Neural cell (in vitro differentiated cells): ENCODE results near the gene IGSF23. TPM values are rescaled to one million over a fixed set of nuclear protein-coding genes. Genes with fewer than 3 reads are reported as not detected.

ENCODE experiments used
- H2AFZ ChIP-seq: fragments of 200-600, 300-800 bp; sonication (generic), shearing (Covaris generic); 2 replicates; pipeline ENCODE4 v1.6.0; 2014; ENCODE audit warnings: low read depth, mild to moderate bottlenecking, antibody characterized with exemption, low read length, moderate library complexity
- H3F3A ChIP-seq: fragments of 200-600 bp; shearing (Covaris generic); 2 replicates; pipeline ENCODE4 v1.6.1; 2016; ENCODE audit warnings: mild to moderate bottlenecking, moderate library complexity, mixed read lengths, antibody characterized with exemption, low read length; ENCODE audit not compliant: insufficient read depth, poor library complexity, severe bottlenecking
- H3K27ac ChIP-seq: fragments of 200-600, 300-800 bp; sonication (generic), shearing (Covaris generic); 2 replicates; pipeline ENCODE4 v1.5.1; 2014; ENCODE audit warnings: mild to moderate bottlenecking, low read length, moderate library complexity
- H3K27me3 ChIP-seq: fragments of 300-800, 200-600 bp; sonication (generic), shearing (Covaris generic); 2 replicates; pipeline ENCODE4 v1.6.0; 2014; ENCODE audit warnings: mild to moderate bottlenecking, low read depth, low read length, moderate library complexity; ENCODE audit not compliant: insufficient read depth
- H3K36me3 ChIP-seq: fragments of 300-800, 200-600 bp; sonication (generic), shearing (Covaris generic); 2 replicates; pipeline ENCODE4 v1.5.1; 2014; ENCODE audit warnings: mild to moderate bottlenecking, antibody characterized with exemption, low read length, moderate library complexity; ENCODE audit not compliant: insufficient read depth
- H3K4me2 ChIP-seq: fragments of 300-800, 200-600 bp; sonication (generic), shearing (Covaris generic); 2 replicates; pipeline ENCODE4 v1.6.0; 2014; ENCODE audit warnings: mild to moderate bottlenecking, low read length
- H3K4me3 ChIP-seq: fragments of 300-800, 200-600 bp; sonication (generic), shearing (Covaris generic); 2 replicates; pipeline ENCODE4 v1.5.1; 2014; ENCODE audit warnings: mild to moderate bottlenecking, low read length, moderate library complexity
- H3K79me2 ChIP-seq: fragments of 200-600 bp; shearing (Covaris generic); replicated peaks from 2 replicates; pipeline ENCODE4 v1.6.0; 2014; ENCODE audit warnings: mild to moderate bottlenecking, low read length, moderate library complexity; ENCODE audit not compliant: insufficient read depth
- H3K9ac ChIP-seq: fragments of 300-800, 200-600 bp; sonication (generic), shearing (Covaris generic); 2 replicates; pipeline ENCODE4 v1.6.1; 2016; ENCODE audit warnings: mild to moderate bottlenecking, low read length, mixed read lengths
- H3K9me2 ChIP-seq: fragments of 200-600 bp; shearing (Covaris generic); 2 replicates; pipeline ENCODE4 v1.6.1; 2016; ENCODE audit warnings: mild to moderate bottlenecking, low read length, mixed read lengths; ENCODE audit not compliant: insufficient read depth
- H3K9me3 ChIP-seq: fragments of 200-600, 300-800 bp; sonication (generic), shearing (Covaris generic); 2 replicates; pipeline ENCODE4 v1.6.1; 2016; ENCODE audit warnings: mild to moderate bottlenecking, mixed run types, low read length, moderate library complexity, mixed read lengths
- H4K20me1 ChIP-seq: fragments of 200-600 bp; shearing (Covaris generic); 2 replicates; pipeline ENCODE4 v1.6.1; 2016; ENCODE audit warnings: mild to moderate bottlenecking, mixed run types; ENCODE audit not compliant: insufficient read depth
- CTCF ChIP-seq: fragments of 450-650 bp; IDR thresholded peaks from 2 replicates; pipeline ENCODE4 v1.5.1; 2014; ENCODE audit warnings: antibody characterized with exemption, mild to moderate bottlenecking, moderate library complexity; ENCODE audit not compliant: poor library complexity, severe bottlenecking
- EP300 ChIP-seq: fragments of 450-650 bp; conservative IDR thresholded peaks from 2 replicates; pipeline ENCODE4 v1.6.1; 2014; ENCODE audit warnings: antibody characterized with exemption, mild to moderate bottlenecking, moderate library complexity; ENCODE audit not compliant: poor library complexity, severe bottlenecking
- EZH2 ChIP-seq: fragments of 200-600, 300-800 bp; shearing (Covaris generic), sonication (generic); IDR thresholded peaks from 2 replicates; pipeline ENCODE4 v1.6.1; 2014; ENCODE audit warnings: antibody characterized with exemption, low read length, borderline replicate concordance, mild to moderate bottlenecking; ENCODE audit not compliant: insufficient read depth, poor library complexity, severe bottlenecking
- MXI1 ChIP-seq: fragments of 450-650 bp; conservative IDR thresholded peaks from 2 replicates; pipeline ENCODE4 v1.6.1; 2014; ENCODE audit warnings: antibody characterized with exemption, mild to moderate bottlenecking; ENCODE audit not compliant: poor library complexity, severe bottlenecking
- POLR2AphosphoS5 ChIP-seq: IDR thresholded peaks from 2 replicates; pipeline ENCODE4 v1.6.1; 2012
- RAD21 ChIP-seq: fragments of 450-650 bp; conservative IDR thresholded peaks from 2 replicates; pipeline ENCODE4 v1.6.1; 2014; ENCODE audit warnings: antibody characterized with exemption, mild to moderate bottlenecking, moderate library complexity
- REST ChIP-seq: IDR thresholded peaks from 2 replicates; pipeline ENCODE4 v1.6.1; 2012; ENCODE audit warnings: borderline replicate concordance
- SMC3 ChIP-seq: fragments of 450-650 bp; conservative IDR thresholded peaks from 2 replicates; pipeline ENCODE4 v1.6.1; 2014; ENCODE audit warnings: antibody characterized with exemption, mild to moderate bottlenecking, moderate library complexity; ENCODE audit not compliant: poor library complexity
- TAF1 ChIP-seq: IDR thresholded peaks from 2 replicates; pipeline ENCODE4 v1.6.1; 2012; ENCODE audit warnings: low read depth
- polyA plus RNA-seq: library from polyadenylated mRNA; depleted of rRNA; stranded (reverse); fragments of >200 nt; gene quantifications from 2 replicates; pipeline ENCODE4 v1.2.3, GENCODE V29; 2014

Gene IGSF23
- polyA plus RNA-seq, 1 donor from 2014 or later = not detected

- no peak overlapping the region for H2AFZ ChIP-seq
Observed at GRCh38 chr19:44626048-44626624, 12.8 kb downstream of the IGSF23 start.

GRCh38 chr19:44627631-44628030, 14.3 kb downstream of the IGSF23 start:
- no peak overlapping the region for H3K4me3 ChIP-seq
- H3K79me2 ChIP-seq = no peaks in the 10 kb centered on the region
- no peak overlapping the region for H2AFZ ChIP-seq
- H3K9me3 ChIP-seq = no peaks in the 10 kb centered on the region
- no peak overlapping the region for H3K4me2 ChIP-seq
- no peak overlapping the region for H3K9ac ChIP-seq
- no peaks in the 10 kb centered on the region for H3K9me2 ChIP-seq
- no peaks in the 10 kb centered on the region for H3K36me3 ChIP-seq
- no peak for TF ChIP-seq MXI1
- TF ChIP-seq EP300 = no peak
- no peak for TF ChIP-seq CTCF
- TF ChIP-seq REST = no peak
- TF ChIP-seq EZH2 = no peak
- TF ChIP-seq TAF1 = no peak
- TF ChIP-seq RAD21 = no peak
- no peak for TF ChIP-seq POLR2AphosphoS5
- TF ChIP-seq SMC3 = no peak
- no peak overlapping the region for H3K27ac ChIP-seq
- H3K27me3 ChIP-seq = no peaks in the 10 kb centered on the region
- H3F3A ChIP-seq = no peaks in the 10 kb centered on the region
- H4K20me1 ChIP-seq = no peaks in the 10 kb centered on the region

More at GRCh38 chr19:44626048-44626624, 12.8 kb downstream of the IGSF23 start:
- no peaks in the 10 kb centered on the region for H3K79me2 ChIP-seq
- H3K27ac ChIP-seq = no peak overlapping the region
- no peaks in the 10 kb centered on the region for H3K9me3 ChIP-seq
- H3K4me2 ChIP-seq = no peak overlapping the region
- no peak overlapping the region for H3K4me3 ChIP-seq
- no peaks in the 10 kb centered on the region for H3K9me2 ChIP-seq
- no peaks in the 10 kb centered on the region for H3K36me3 ChIP-seq
- H4K20me1 ChIP-seq = no peaks in the 10 kb centered on the region
- H3F3A ChIP-seq = no peaks in the 10 kb centered on the region
- no peak overlapping the region for H3K9ac ChIP-seq
- no peak for TF ChIP-seq SMC3
- H3K27me3 ChIP-seq = no peaks in the 10 kb centered on the region
